Muscle of arm (tissue), 12 donors: Measurements from ENCODE around the gene GPHB5. TPM values are rescaled to one million over a fixed set of nuclear protein-coding genes. Genes with fewer than 3 reads are reported as not detected.

Source experiments
- DNase-seq: peaks from one replicate; pipeline ENCODE4 v3.0.0-alpha.2; 2013
- polyA plus RNA-seq, 12 donors: library from polyadenylated mRNA; unstranded; fragments of 120-200 nt; gene quantifications; one replicate each; pipeline ENCODE4 v1.2.1, GENCODE V29; 2013; ENCODE audit not compliant: insufficient read length in 12 of 12

GPHB5 gene
- polyA plus RNA-seq, 12 donors, result not detected

- DNase-seq, result no peak
Observed at GRCh38 chr14:63266106-63266505, 52.6 kb downstream of the GPHB5 start.

Other genes starting within 250 kb of the GPHB5 start
- 10 to 100 TPM in 11 of 12 donors, not detected in 1; 21.8 to 63.3 (median 32.3) TPM for gene RHOJ, start 114.5 kb downstream of the GPHB5 start, polyA plus RNA-seq
- gene PPP2R5E, start 224.4 kb upstream of the GPHB5 start, polyA plus RNA-seq, result 10 to 100 TPM in 11 of 12 donors, not detected in 1; 17.8 to 31.0 (median 24.8) TPM